ENCODE data around the gene HOXC9. TPM values are rescaled to one million over a fixed set of nuclear protein-coding genes. Genes with fewer than 3 reads are reported as not detected.

HOXC9 gene
- total RNA-seq, 1 experiment from 2014 or later = not detected

DNA sequence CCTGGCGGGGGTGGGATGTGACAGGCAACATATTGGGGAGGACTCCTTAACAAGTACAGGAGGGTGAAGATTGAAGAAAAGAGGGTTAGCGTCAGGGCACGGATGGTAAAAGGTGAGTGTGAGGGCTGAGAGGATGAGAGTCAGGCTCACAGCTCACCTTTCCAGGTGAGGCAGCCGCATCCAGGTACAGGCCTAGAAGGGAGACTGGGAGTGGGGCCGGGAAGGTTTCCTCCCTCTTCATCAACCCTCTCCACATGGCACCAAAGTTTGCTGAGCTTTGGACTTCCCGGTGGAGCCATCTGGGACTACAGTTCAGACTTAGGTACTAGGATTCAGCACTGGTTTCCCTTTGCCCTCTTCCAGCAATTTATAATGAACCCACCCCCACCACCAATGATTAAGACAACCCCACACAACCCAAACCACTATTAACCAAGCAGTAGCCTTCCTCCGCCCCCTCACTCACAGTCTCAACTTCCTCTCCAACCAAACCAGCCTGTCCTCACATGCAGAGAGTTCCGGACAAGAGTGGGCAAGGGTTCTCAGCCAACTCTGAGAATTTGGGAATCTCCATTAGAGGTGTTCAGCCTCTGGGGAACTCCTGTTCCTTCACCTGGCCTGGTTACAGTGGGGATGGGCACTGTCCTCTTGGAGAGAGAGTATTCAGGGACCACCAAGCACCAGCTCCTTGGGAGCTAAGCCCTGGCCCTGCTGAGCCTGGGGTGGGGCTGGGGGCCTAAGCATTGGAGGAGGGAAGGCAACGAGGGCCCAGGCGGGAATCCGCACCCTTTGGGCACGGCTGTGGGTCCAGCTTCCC, 51.3 kb downstream of the HOXC9 start:
- H4K5ac ChIP-seq (ENCODE audit: insufficient read length, low read depth, low read length) = no peak overlapping the region
- H3K4me1 ChIP-seq (ENCODE audit: insufficient read depth, low read length) = no peaks in the 10 kb centered on the region
- H3K56ac ChIP-seq (ENCODE audit: insufficient read length, low read depth, low read length) = no peak overlapping the region
- TF ChIP-seq, protein P1, sequence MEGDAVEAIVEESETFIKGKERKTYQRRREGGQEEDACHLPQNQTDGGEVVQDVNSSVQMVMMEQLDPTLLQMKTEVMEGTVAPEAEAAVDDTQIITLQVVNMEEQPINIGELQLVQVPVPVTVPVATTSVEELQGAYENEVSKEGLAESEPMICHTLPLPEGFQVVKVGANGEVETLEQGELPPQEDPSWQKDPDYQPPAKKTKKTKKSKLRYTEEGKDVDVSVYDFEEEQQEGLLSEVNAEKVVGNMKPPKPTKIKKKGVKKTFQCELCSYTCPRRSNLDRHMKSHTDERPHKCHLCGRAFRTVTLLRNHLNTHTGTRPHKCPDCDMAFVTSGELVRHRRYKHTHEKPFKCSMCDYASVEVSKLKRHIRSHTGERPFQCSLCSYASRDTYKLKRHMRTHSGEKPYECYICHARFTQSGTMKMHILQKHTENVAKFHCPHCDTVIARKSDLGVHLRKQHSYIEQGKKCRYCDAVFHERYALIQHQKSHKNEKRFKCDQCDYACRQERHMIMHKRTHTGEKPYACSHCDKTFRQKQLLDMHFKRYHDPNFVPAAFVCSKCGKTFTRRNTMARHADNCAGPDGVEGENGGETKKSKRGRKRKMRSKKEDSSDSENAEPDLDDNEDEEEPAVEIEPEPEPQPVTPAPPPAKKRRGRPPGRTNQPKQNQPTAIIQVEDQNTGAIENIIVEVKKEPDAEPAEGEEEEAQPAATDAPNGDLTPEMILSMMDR (conservative IDR thresholded peaks at IDR 0.05) = no peak
- H3K27ac ChIP-seq (ENCODE audit: insufficient read length, low read depth, low read length) = no peak overlapping the region
- H3K23ac ChIP-seq (ENCODE audit: insufficient read length, low read depth, low read length) = no peak overlapping the region
- Mint-ChIP-seq H3K27ac (no peak overlapping the region), H3K4me1 (peaks cover 10 to 59% of the 10 kb centered on the region in 2 experiments), H3K27me3 (ENCODE audit: low read depth) (peaks cover 100% of the 10 kb centered on the region), H3K36me3 (ENCODE audit: insufficient read depth in 1 of 3, low read depth in 3 of 3) (no peaks in the 10 kb centered on the region), H3K9me3 (peaks cover 2 to 13% of the 10 kb centered on the region in 2 experiments; a peak in 3 of 5 replicates), H3K4me3 (no peak overlapping the region)
- H3K4me2 ChIP-seq (ENCODE audit: insufficient read depth, insufficient read length, low read length) = no peak overlapping the region
- no peak overlapping the region for H2BK15ac ChIP-seq (ENCODE audit: low read depth, low read length)
- no peak overlapping the region for H3K14ac ChIP-seq (ENCODE audit: insufficient read depth, low read length)
- H2BK120ac ChIP-seq (ENCODE audit: low read depth, low read length, poor library complexity, severe bottlenecking) = no peak overlapping the region
- H3K4ac ChIP-seq (ENCODE audit: low read depth, low read length) = no peak overlapping the region
- no peak overlapping the region for H2AK5ac ChIP-seq (ENCODE audit: insufficient read length, low read length)
- no peak overlapping the region for H2BK5ac ChIP-seq (ENCODE audit: insufficient read length, low read length)
- no peaks in the 10 kb centered on the region for H3K79me1 ChIP-seq (ENCODE audit: insufficient read depth, low read depth, low read length, poor library complexity, severe bottlenecking)
- no peak overlapping the region for H3K9ac ChIP-seq (ENCODE audit: extremely low read depth, insufficient read length, low read length)
- H2BK12ac ChIP-seq (ENCODE audit: insufficient read length, low read depth, low read length) = no peak overlapping the region
- H3K23me2 ChIP-seq (ENCODE audit: insufficient read length, low read depth, low read length, poor library complexity, severe bottlenecking) = peaks cover 4% of the 10 kb centered on the region
- H3K9me3 ChIP-seq (ENCODE audit: control insufficient read depth, low read depth, low read length) = no peaks in the 10 kb centered on the region
- no peak for DNase-seq
- H4K8ac ChIP-seq (replicated peaks; ENCODE audit: insufficient read length, low read depth, low read length) = no peak overlapping the region
- no peaks in the 10 kb centered on the region for H3K79me2 ChIP-seq (ENCODE audit: insufficient read depth, low read length)
- H2BK20ac ChIP-seq (ENCODE audit: low read depth, low read length, poor library complexity, severe bottlenecking) = no peak overlapping the region
- H4K20me1 ChIP-seq (ENCODE audit: control insufficient read depth, insufficient read depth, insufficient read length) = no peaks in the 10 kb centered on the region
- no CpG with 5 or more reads among the region's 12 CpGs for WGBS (ENCODE audit: extremely low coverage, insufficient read length, low lambda C conversion rate)
- H3K27me3 ChIP-seq (ENCODE audit: insufficient read depth, low read length) = peaks cover 95% of the 10 kb centered on the region
- no peak overlapping the region for H2AFZ ChIP-seq (ENCODE audit: low read length)
- H3T11ph ChIP-seq (ENCODE audit: low read length) = no peak overlapping the region
- H3K18ac ChIP-seq (ENCODE audit: insufficient read length, low read depth, low read length) = no peak overlapping the region
- no peak overlapping the region for H4K91ac ChIP-seq (ENCODE audit: insufficient read length, low read depth, low read length)
